SK-N-SH treated with all-trans-retinoic acid at 6 μM for 48 hours (cell line): Measurements from ENCODE around the gene GPR148.

Experiments
- ATAC-seq: fragments of 200-7000 bp; cut with Tn5 transposase; 3 replicates; pipeline ENCODE4 v1.9.1; 2020; ENCODE audit warnings: mild to moderate bottlenecking, moderate library complexity
- ARNTL ChIP-seq: fragments of 450-650 bp; formaldehyde crosslinking; IDR thresholded peaks from 2 replicates; pipeline ENCODE4 v1.5.0; 2020; ENCODE audit warnings: low read depth, mild to moderate bottlenecking, moderate library complexity, borderline replicate concordance
- CREB5 ChIP-seq: fragments of 250-450 bp; sonication (Bioruptor Pico); IDR thresholded peaks from 2 replicates; pipeline ENCODE4 v1.5.1; 2020; ENCODE audit warnings: low read depth, mild to moderate bottlenecking, moderate library complexity
- CSDC2 ChIP-seq: fragments of 250-450 bp; sonication (Bioruptor Pico); IDR thresholded peaks from 2 replicates; pipeline ENCODE4 v1.5.0; 2020; ENCODE audit warnings: mild to moderate bottlenecking, moderate library complexity
- ESRRG ChIP-seq: fragments of 250-450 bp; sonication (Bioruptor Pico); IDR thresholded peaks from 2 replicates; pipeline ENCODE4 v1.6.1; 2021; ENCODE audit warnings: mild to moderate bottlenecking
- GLIS3 ChIP-seq: fragments of 250-450 bp; sonication (Bioruptor Pico); IDR thresholded peaks from 2 replicates; pipeline ENCODE4 v1.5.0; 2020; ENCODE audit warnings: mild to moderate bottlenecking, moderate library complexity
- ISL1 ChIP-seq: fragments of 250-450 bp; sonication (Bioruptor Pico); IDR thresholded peaks from 2 replicates; pipeline ENCODE4 v2.1.2; 2022; ENCODE audit warnings: mild to moderate bottlenecking, moderate library complexity
- OSR1 ChIP-seq: fragments of 250-450 bp; sonication (Bioruptor Pico); IDR thresholded peaks from 2 replicates; pipeline ENCODE4 v1.8.0; 2022; ENCODE audit warnings: moderate library complexity, mild to moderate bottlenecking, inconsistent platforms
- PATZ1 ChIP-seq: fragments of 250-450 bp; sonication (Bioruptor Pico); IDR thresholded peaks from 2 replicates; pipeline ENCODE4 v1.8.0; 2020; ENCODE audit warnings: mild to moderate bottlenecking, moderate library complexity, borderline replicate concordance
- PPARA ChIP-seq: fragments of 250-450 bp; sonication (Bioruptor Pico); IDR thresholded peaks from 2 replicates; pipeline ENCODE4 v1.5.0; 2020; ENCODE audit warnings: mild to moderate bottlenecking, borderline replicate concordance
- SNAI2 ChIP-seq: fragments of 250-450 bp; sonication (Bioruptor Pico); IDR thresholded peaks from 2 replicates; pipeline ENCODE4 v1.5.0; 2020; ENCODE audit warnings: mild to moderate bottlenecking, moderate library complexity
- TCF4 ChIP-seq: fragments of 250-450 bp; sonication (Bioruptor Pico); IDR thresholded peaks from 2 replicates; pipeline ENCODE4 v1.8.0; 2021; ENCODE audit warnings: mild to moderate bottlenecking, moderate library complexity, borderline replicate concordance
- TOX ChIP-seq: fragments of 250-450 bp; sonication (Bioruptor Pico); IDR thresholded peaks from 2 replicates; pipeline ENCODE4 v1.8.0; 2021; ENCODE audit warnings: mild to moderate bottlenecking, moderate library complexity, borderline replicate concordance
- TSHZ2 ChIP-seq: fragments of 250-450 bp; sonication (Bioruptor Pico); IDR thresholded peaks from 2 replicates; pipeline ENCODE4 v1.5.0; 2020; ENCODE audit warnings: mild to moderate bottlenecking, moderate library complexity
- ZFP3 ChIP-seq: fragments of 250-450 bp; sonication (Bioruptor Pico); IDR thresholded peaks from 2 replicates; pipeline ENCODE4 v1.5.0; 2020; ENCODE audit warnings: mild to moderate bottlenecking, moderate library complexity
- ZFP30 ChIP-seq: fragments of 450-650 bp; formaldehyde crosslinking; IDR thresholded peaks from 2 replicates; pipeline ENCODE4 v1.5.0; 2022; ENCODE audit warnings: mild to moderate bottlenecking, moderate library complexity
- ZNF565 ChIP-seq: fragments of 450-650 bp; formaldehyde crosslinking; conservative IDR thresholded peaks from 2 replicates; pipeline ENCODE4 v1.5.0; 2020; ENCODE audit warnings: low read depth, mild to moderate bottlenecking, moderate library complexity
- ZNF70 ChIP-seq: fragments of 450-650 bp; formaldehyde crosslinking; IDR thresholded peaks from 2 replicates; pipeline ENCODE4 v1.5.0; 2020; ENCODE audit warnings: mild to moderate bottlenecking, moderate library complexity
- ZNF8 ChIP-seq: fragments of 450-650 bp; formaldehyde crosslinking; IDR thresholded peaks from 2 replicates; pipeline ENCODE4 v1.5.0; 2020; ENCODE audit warnings: mild to moderate bottlenecking, moderate library complexity

The GPR148 gene

GRCh38 chr2:130765464-130765863 is 36.6 kb downstream of the GPR148 start (continued):
- TF ChIP-seq ARNTL (CRISPR knock-in tag): no peak
- no peak for TF ChIP-seq ZFP30 (CRISPR knock-in tag)
- no peak for TF ChIP-seq TSHZ2 (CRISPR knock-in tag)
- no peak for TF ChIP-seq ZFP3 (CRISPR knock-in tag)
- no peak for TF ChIP-seq TOX (CRISPR knock-in tag)
- TF ChIP-seq ZNF565 (CRISPR knock-in tag): no peak

GRCh38 chr2:130766037-130766436 is 37.2 kb downstream of the GPR148 start:
- TF ChIP-seq ZFP3 (CRISPR knock-in tag) (no peak), ARNTL (CRISPR knock-in tag) (no peak), CREB5 (CRISPR knock-in tag) (no peak), TOX (CRISPR knock-in tag) (no peak), PATZ1 (no peak), OSR1 (CRISPR knock-in tag) (no peak), ESRRG (no peak), TCF4 (CRISPR knock-in tag) (no peak), GLIS3 (CRISPR knock-in tag) (no peak)
- TF ChIP-seq, all 23 proteins: peak for 0
- ATAC-seq: no peak

GRCh38 chr2:130766711-130767407 is 38.0 kb downstream of the GPR148 start:
- ATAC-seq: no peak
- no peak for TF ChIP-seq ZNF565 (CRISPR knock-in tag)
- TF ChIP-seq ZNF8: no peak
- TF ChIP-seq TSHZ2 (CRISPR knock-in tag): no peak
- TF ChIP-seq ZFP3 (CRISPR knock-in tag): no peak
- no peak for TF ChIP-seq GLIS3 (CRISPR knock-in tag)
- TF ChIP-seq ZNF70 (CRISPR knock-in tag): no peak
- TF ChIP-seq ZFP30 (CRISPR knock-in tag): no peak
- no peak for TF ChIP-seq CREB5 (CRISPR knock-in tag)

- TF ChIP-seq SNAI2 (no peak), ZFP30 (CRISPR knock-in tag) (no peak), PPARA (CRISPR knock-in tag) (no peak), CSDC2 (CRISPR knock-in tag) (no peak), ZFP3 (CRISPR knock-in tag) (no peak), ISL1 (CRISPR knock-in tag) (no peak), TCF4 (CRISPR knock-in tag) (no peak)
- no peak for ATAC-seq
Measured at GRCh38 chr2:130767408-130767775, 38.5 kb downstream of the GPR148 start.
